HG02588 (cell line): ENCODE measurements around the gene NDUFB10.
"Not testable (repeated sequence)": the region's sequence is repeated elsewhere in the genome, so short reads cannot be mapped to it uniquely, and the experiment has no call there.

Source experiments
- ATAC-seq: cut with Tn5 transposase; IDR thresholded peaks from one replicate; pipeline ENCODE4 v1.9.1; 2021; ENCODE audit warnings: mild to moderate bottlenecking, moderate library complexity; ENCODE audit not compliant: unreplicated experiment

NDUFB10 gene

GRCh38 chr16:1923299-1924034, 35.9 kb upstream of the NDUFB10 start:
- no peak for ATAC-seq

- ATAC-seq = no peak
These were observed 35.2 kb upstream of the NDUFB10 start for GRCh38 chr16:1924095-1924494.

GRCh38 chr16:1926271-1926670, 33.1 kb upstream of the NDUFB10 start:
- ATAC-seq = no peak

- no peak for ATAC-seq
These were observed 30.2 kb upstream of the NDUFB10 start for GRCh38 chr16:1929105-1929504.

DNA sequence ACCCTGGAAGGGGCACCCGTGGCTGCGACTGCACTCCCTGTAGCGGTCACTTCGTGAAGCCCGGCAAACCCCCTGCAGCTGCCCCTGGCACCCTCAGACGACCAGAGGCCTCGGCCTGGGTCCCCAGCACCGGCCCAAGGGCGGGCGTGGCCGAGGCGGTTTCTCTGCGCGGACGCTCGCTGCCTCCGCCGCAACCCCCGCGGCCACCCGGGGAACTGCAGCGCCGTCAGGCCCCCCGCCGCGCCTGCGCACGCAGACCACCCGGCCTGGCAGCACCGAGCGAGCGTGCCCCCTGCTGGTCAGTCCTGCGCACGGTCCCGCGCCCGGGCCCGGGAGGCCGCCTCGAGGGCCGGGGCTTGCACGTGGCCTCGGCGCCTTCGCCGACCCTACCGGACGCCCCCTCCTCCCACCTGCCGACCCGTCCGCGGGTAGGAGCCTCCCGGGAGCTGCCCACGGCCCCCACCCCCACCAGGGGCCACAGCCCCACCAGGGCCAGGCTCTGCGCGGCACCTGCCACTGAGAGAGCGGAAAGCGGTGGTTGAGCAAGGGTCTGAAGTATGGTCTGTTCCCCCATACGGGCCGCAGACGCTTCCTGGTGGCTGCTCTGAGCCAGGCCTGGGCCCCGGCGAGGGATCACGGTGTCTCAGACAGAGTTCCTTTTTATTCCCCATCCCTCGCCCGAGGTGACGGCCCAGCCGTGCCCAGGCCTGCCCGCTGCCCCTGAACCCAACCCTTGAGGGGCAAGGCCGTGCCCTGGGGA, 29.6 kb upstream of the NDUFB10 start:
- ATAC-seq = peak; percentile 88

GRCh38 chr16:1930338-1930720, 29.0 kb upstream of the NDUFB10 start:
- no peak for ATAC-seq

- ATAC-seq = no peak
These were observed 27.0 kb upstream of the NDUFB10 start for GRCh38 chr16:1932050-1933028.

DNA sequence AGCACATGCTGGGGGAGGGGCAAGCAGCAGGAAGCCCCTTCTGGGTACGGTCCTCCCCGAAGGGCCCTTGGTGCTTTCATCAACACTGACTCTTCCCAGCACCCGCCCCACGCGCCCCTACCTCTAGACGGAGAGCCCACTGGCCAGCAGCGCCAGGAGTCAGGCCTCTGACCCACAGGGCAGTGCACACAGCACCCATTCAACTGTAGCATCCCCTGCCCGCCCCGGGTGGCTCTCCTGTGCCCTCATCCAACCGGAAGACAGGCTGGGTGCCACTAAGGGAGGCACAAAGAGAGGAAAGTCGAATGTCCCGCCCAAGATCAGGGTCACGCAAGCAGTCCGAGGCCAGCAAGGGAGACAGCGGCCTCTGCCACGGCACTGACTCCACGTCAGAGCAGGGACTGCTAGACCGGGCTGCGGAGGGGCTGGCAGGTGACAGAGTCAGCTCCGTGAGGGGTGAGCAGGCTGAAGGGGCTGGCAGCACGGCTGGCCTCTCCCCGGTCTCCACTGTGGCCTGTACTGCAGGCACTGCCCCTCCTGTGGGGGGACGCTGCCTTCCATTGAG, 26.2 kb upstream of the NDUFB10 start:
- no peak for ATAC-seq

GRCh38 chr16:1936945-1937479, 22.3 kb upstream of the NDUFB10 start:
- ATAC-seq = no peak

- no peak for ATAC-seq
These were observed 21.0 kb upstream of the NDUFB10 start for GRCh38 chr16:1938316-1938715.

DNA sequence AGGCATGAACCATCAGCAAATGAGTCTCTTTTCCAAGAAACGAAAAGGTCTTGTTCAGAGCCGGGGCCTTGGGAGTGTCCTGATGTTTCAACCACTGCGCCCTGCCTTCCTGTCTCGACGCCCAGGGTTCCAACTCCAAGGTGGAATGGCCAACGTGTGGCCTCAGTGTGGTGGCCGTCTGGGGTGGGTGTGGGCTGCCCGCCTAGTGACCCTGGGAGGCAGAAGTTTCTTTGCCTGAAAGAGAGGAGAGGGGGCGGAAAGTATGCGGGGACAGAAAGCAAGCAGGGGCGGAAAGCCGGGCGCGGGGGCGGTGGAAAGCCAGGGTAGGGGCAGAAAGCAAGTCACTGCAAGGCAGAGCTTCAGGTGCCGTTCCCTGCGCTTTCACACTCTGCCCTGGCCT, 20.4 kb upstream of the NDUFB10 start:
- ATAC-seq = no peak

DNA sequence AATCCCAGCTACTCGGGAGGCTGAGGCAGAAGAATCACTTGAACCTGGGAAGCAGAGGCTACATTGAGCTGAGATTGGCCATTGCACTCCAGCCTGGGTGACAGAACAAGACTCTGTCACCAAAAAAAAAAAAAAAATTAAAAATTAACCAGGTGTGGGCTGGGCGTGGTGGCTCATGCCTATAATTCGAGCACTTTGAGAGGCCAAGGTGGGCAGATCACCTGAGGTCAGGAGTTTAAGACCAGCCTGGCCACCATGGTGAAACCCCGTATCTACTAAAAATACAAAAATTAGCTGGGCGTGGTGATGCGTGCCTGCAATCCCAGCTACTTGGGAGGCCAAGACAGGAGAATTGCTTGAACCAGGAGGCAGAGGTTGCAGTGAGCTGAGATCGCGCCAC, 19.5 kb upstream of the NDUFB10 start:
- not testable (repeated sequence) for ATAC-seq

GRCh38 chr16:1940273-1941161, 18.8 kb upstream of the NDUFB10 start:
- ATAC-seq = no peak

GRCh38 chr16:1941162-1942046, 17.9 kb upstream of the NDUFB10 start:
- no peak for ATAC-seq

DNA sequence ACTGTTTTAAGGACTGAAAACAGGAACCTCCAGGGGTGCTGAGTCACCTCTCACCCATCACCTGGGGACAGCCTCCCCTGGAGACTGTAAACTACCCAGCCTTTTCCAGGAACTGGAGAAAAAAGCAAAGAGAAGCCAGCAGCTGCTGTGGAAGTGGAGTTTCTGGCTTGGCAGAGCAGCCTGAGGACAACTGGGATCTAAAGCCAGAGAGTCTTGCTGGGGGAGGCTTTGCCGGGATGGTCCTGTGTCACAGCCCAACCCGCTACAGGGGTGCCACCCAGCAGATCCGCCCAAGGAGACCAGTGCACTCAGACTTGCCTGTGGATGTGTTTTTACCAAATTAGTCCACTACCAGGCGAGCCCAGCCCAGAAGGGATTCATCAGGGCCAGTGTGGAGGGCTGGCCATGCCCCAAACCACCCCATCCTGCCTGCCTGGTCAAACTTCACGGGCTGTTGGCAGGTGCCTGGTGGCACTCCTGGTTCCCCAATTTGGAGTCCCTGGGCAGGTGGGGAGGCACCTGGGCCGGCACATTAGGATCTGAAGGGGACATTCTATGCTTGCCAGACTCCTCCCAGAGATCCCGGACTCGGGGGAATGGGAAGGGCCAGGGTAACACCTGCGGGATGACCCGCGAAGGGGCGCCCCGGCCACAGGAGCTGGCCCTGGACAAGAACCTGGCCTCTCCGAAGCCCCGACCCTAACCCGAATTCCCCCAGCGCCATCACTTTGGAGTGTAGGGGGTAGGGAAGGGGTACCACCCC, 17.1 kb upstream of the NDUFB10 start:
- ATAC-seq = no peak

- peak; percentile 92 for ATAC-seq
These were observed 16.3 kb upstream of the NDUFB10 start, which contains the start of gene MSRB1 for GRCh38 chr16:1942810-1943726. Gene MSRB1, minus strand, starts transcription at chr16:1943199. Its CDS starts 43 bp downstream, at chr16:1943156.
